H1 (cell line): Measurements from ENCODE around the gene ZPBP2. TPM values are rescaled to one million over a fixed set of nuclear protein-coding genes. Genes with fewer than 3 reads are reported as not detected.
A peak's percentile ranks its signal among the peaks of the same experiment; 100 is the strongest.

Source experiments
- CTCF ChIA-PET: fragments of 300-600 bp; sonication (Branson Sonifier 250); formaldehyde crosslinking; loops from one replicate; lab custom pipeline; 2021; ENCODE audit not compliant: partially characterized antibody; lab: Charles Lee
- POLR2A ChIA-PET: fragments of 300-600 bp; sonication (Branson Sonifier 250); formaldehyde crosslinking; loops from one replicate; lab custom pipeline; 2021; ENCODE audit warnings: inconsistent platforms; ENCODE audit not compliant: partially characterized antibody; lab: Charles Lee
- DNase-seq, 2 experiments: peaks; one replicate each; pipeline versions ENCODE4 v3.0.0 to v3.0.0-alpha.2; 2010 to 2022; ENCODE audit warnings: low spot score in 2 of 2, low read depth in 1 of 2, mixed read lengths in 1 of 2
- FAIRE-seq: peaks from 2 replicates; lab custom pipeline; 2011; peaks lifted over from hg19 to GRCh38; lab: Jason Lieb, UNC
- H2AFZ ChIP-seq: 2 replicates; pipeline ENCODE4 v1.8.1; 2012; ENCODE audit warnings: low read length, inconsistent platforms
- H2AK5ac ChIP-seq: 2 replicates; pipeline ENCODE4 v1.6.1; 2013; ENCODE audit warnings: low read depth, low read length
- H2BK120ac ChIP-seq: replicated peaks from 2 replicates; pipeline ENCODE3; 2013; ENCODE audit warnings: low read depth, low read length, inconsistent platforms
- H2BK12ac ChIP-seq: 2 replicates; pipeline ENCODE4 v1.6.1; 2013; ENCODE audit warnings: low read depth, low read length
- H2BK15ac ChIP-seq: 2 replicates; pipeline ENCODE4 v1.6.1; 2013; ENCODE audit warnings: low read length
- H2BK20ac ChIP-seq: 2 replicates; pipeline ENCODE4 v1.6.1; 2013; ENCODE audit warnings: low read length
- H2BK5ac ChIP-seq: 2 replicates; pipeline ENCODE4 v1.6.1; 2013; ENCODE audit warnings: low read depth, low read length
- H3K14ac ChIP-seq: 2 replicates; pipeline ENCODE4 v1.6.1; 2013; ENCODE audit warnings: inconsistent platforms; ENCODE audit not compliant: insufficient read length
- H3K18ac ChIP-seq: 2 replicates; pipeline ENCODE4 v1.6.1; 2013; ENCODE audit warnings: low read length; ENCODE audit errors: extremely low read depth
- H3K23ac ChIP-seq: 2 replicates; pipeline ENCODE4 v1.6.1; 2013; ENCODE audit warnings: inconsistent platforms; ENCODE audit not compliant: insufficient read length
- H3K23me2 ChIP-seq: 2 replicates; pipeline ENCODE4 v1.6.1; 2013; ENCODE audit warnings: low read depth, low read length
- H3K27ac ChIP-seq: 2 replicates; pipeline ENCODE4 v1.6.1; 2011; ENCODE audit warnings: low read depth, low read length, inconsistent platforms
- H3K27me3 ChIP-seq, 4 experiments: replicated peaks in 1 of 4; 1 replicate in 1 of 4; 2 replicates in 3 of 4; pipeline versions ENCODE4 v1.6.1 to v1.8.1; 2011 to 2013; ENCODE audit warnings: low read length in 3 of 4, mild to moderate bottlenecking in 3 of 4, inconsistent platforms in 2 of 4, mixed read lengths in 2 of 4, moderate library complexity in 1 of 4; ENCODE audit not compliant: control insufficient read depth in 3 of 4, insufficient read depth in 3 of 4; ENCODE audit errors: extremely low read depth in 1 of 4
- H3K36me3 ChIP-seq, 4 experiments: 2 replicates each; pipeline versions ENCODE4 v1.6.1 to v1.8.1; 2011 to 2013; ENCODE audit warnings: mild to moderate bottlenecking in 4 of 4, low read length in 3 of 4, moderate library complexity in 2 of 4, control low read depth in 1 of 4, inconsistent platforms in 1 of 4; ENCODE audit not compliant: insufficient read depth in 4 of 4, control insufficient read depth in 2 of 4
- H3K4ac ChIP-seq: replicated peaks from 2 replicates; pipeline ENCODE3; 2013; ENCODE audit warnings: low read length, low read depth, mixed read lengths, inconsistent platforms; ENCODE audit not compliant: insufficient read length
- H3K4me1 ChIP-seq, 4 experiments: replicated peaks in 1 of 4; 1 replicate in 1 of 4; 2 replicates in 3 of 4; pipeline versions ENCODE4 v1.6.1 to v1.8.1; 2011 to 2013; ENCODE audit warnings: low read length in 3 of 4, inconsistent platforms in 2 of 4, mixed read lengths in 1 of 4; ENCODE audit not compliant: insufficient read depth in 4 of 4, control insufficient read depth in 3 of 4
- H3K4me2 ChIP-seq, 2 experiments: 2 replicates each; pipeline versions ENCODE4 v1.6.1 to v1.8.1; 2011 to 2013; ENCODE audit warnings: low read depth in 2 of 2, low read length in 2 of 2, control low read depth in 1 of 2, inconsistent platforms in 1 of 2, mild to moderate bottlenecking in 1 of 2; ENCODE audit not compliant: insufficient read depth in 1 of 2
- H3K4me3 ChIP-seq, 4 experiments: fragments of 200-600, 300-600 bp in 1 of 4; sonication (generic), shearing (Covaris generic), sonication (Bioruptor Twin) in 1 of 4; 2 replicates each; pipeline versions ENCODE4 v1.5.1 to v1.8.1; 2011 to 2016; ENCODE audit warnings: low read length in 4 of 4, low read depth in 3 of 4, control low read depth in 2 of 4, inconsistent platforms in 2 of 4, mild to moderate bottlenecking in 2 of 4, mixed read lengths in 1 of 4, moderate library complexity in 1 of 4; ENCODE audit not compliant: insufficient read depth in 2 of 4; ENCODE audit errors: extremely low read depth in 1 of 4
- H3K56ac ChIP-seq: replicated peaks from 2 replicates; pipeline ENCODE3; 2013; ENCODE audit warnings: low read depth, mild to moderate bottlenecking, mixed read lengths, low read length, inconsistent platforms; ENCODE audit not compliant: insufficient read length
- H3K79me1 ChIP-seq: 2 replicates; pipeline ENCODE4 v1.6.1; 2013; ENCODE audit warnings: low read depth, low read length, control low read depth
- H3K79me2 ChIP-seq, 2 experiments: 2 replicates each; pipeline versions ENCODE4 v1.6.1 to v1.8.1; 2012 to 2013; ENCODE audit warnings: low read length in 2 of 2, mild to moderate bottlenecking in 2 of 2, inconsistent platforms in 1 of 2; ENCODE audit not compliant: insufficient read depth in 2 of 2, control insufficient read depth in 1 of 2
- H3K9ac ChIP-seq, 4 experiments: replicated peaks in 1 of 4; 1 replicate in 1 of 4; 2 replicates in 3 of 4; pipeline versions ENCODE4 v1.6.1 to v1.8.1; 2011 to 2013; ENCODE audit warnings: low read depth in 3 of 4, low read length in 3 of 4, control low read depth in 2 of 4, mild to moderate bottlenecking in 2 of 4, moderate library complexity in 2 of 4, inconsistent platforms in 1 of 4; ENCODE audit errors: extremely low read depth in 1 of 4
- H3K9me3 ChIP-seq, 2 experiments: 2 replicates each; pipeline versions ENCODE4 v1.6.1 to v1.8.1; 2012 to 2013; ENCODE audit warnings: mild to moderate bottlenecking in 2 of 2, moderate library complexity in 2 of 2, control low read depth in 1 of 2, inconsistent platforms in 1 of 2, low read depth in 1 of 2, low read length in 1 of 2, mixed read lengths in 1 of 2; ENCODE audit not compliant: insufficient read depth in 2 of 2
- H4K20me1 ChIP-seq, 2 experiments: replicated peaks in 1 of 2; 2 replicates each; pipeline versions ENCODE3 to v1.8.1; 2011 to 2013; ENCODE audit warnings: inconsistent platforms in 2 of 2, low read length in 2 of 2, mild to moderate bottlenecking in 1 of 2; ENCODE audit not compliant: insufficient read depth in 2 of 2, control insufficient read depth in 1 of 2
- H4K5ac ChIP-seq: 2 replicates; pipeline ENCODE4 v1.6.1; 2013; ENCODE audit warnings: low read length, low read depth, mixed read lengths, inconsistent platforms; ENCODE audit not compliant: insufficient read length
- H4K8ac ChIP-seq: 2 replicates; pipeline ENCODE4 v1.8.0; 2013; ENCODE audit warnings: mild to moderate bottlenecking, moderate library complexity, low read length, inconsistent platforms; ENCODE audit not compliant: insufficient read depth; ENCODE audit errors: extremely low read depth
- H4K91ac ChIP-seq: replicated peaks from 2 replicates; pipeline ENCODE3; 2013; ENCODE audit warnings: low read length, mixed read lengths, inconsistent platforms; ENCODE audit not compliant: insufficient read length
- CTBP2 ChIP-seq: IDR thresholded peaks from 2 replicates; pipeline ENCODE4 v1.7.0; 2011; ENCODE audit warnings: borderline replicate concordance, mild to moderate bottlenecking, moderate library complexity, mixed read lengths, low read length; ENCODE audit not compliant: insufficient read depth, insufficient read length
- E2F6 ChIP-seq: IDR thresholded peaks from 2 replicates; pipeline ENCODE4 v1.6.1; 2012; ENCODE audit warnings: inconsistent platforms
- EZH2 ChIP-seq: fragments of 200-600 bp; sonication (generic); IDR thresholded peaks from 2 replicates; pipeline ENCODE4 v1.7.1; 2012; ENCODE audit warnings: low read depth, mild to moderate bottlenecking, moderate library complexity, low read length, inconsistent platforms; ENCODE audit not compliant: severe bottlenecking
- RNF2 ChIP-seq: fragments of 200-900, 300-1000 bp; sonication (generic); IDR thresholded peaks from 2 replicates; pipeline ENCODE4 v1.7.1; 2016; ENCODE audit warnings: borderline replicate concordance, low read depth, mild to moderate bottlenecking, antibody characterized with exemption, low read length; ENCODE audit not compliant: poor library complexity, severe bottlenecking; ENCODE audit errors: missing control alignments
- WGBS, 2 experiments: shearing (Covaris generic) in 1 of 2; methylation state at CpG; one replicate each; pipeline versions ENCODE4 v1.1.6 to v1.1.7; 2013 to 2015; ENCODE audit warnings: low lambda C conversion rate in 2 of 2, mixed read lengths in 2 of 2, inconsistent platforms in 1 of 2, low coverage in 1 of 2, missing lambda C conversion rate in 1 of 2; ENCODE audit not compliant: insufficient replicate concordance in 2 of 2, insufficient coverage in 1 of 2, insufficient read length in 1 of 2; ENCODE audit errors: extremely low coverage in 1 of 2, missing lambda C conversion rate in 1 of 2; 5-methylcytosine and 5-hydroxymethylcytosine counted together
- long read RNA-seq, 2 experiments: library from RNA in 1 of 2; library from capped mRNA in 1 of 2; stranded (forward); transcript quantifications; one replicate each; pipeline ENCODE4 v2.0.0, GENCODE V29; 2021; ENCODE audit warnings: inconsistent platforms in 1 of 2
- polyA minus RNA-seq, 3 experiments: library from RNA; depleted of rRNA, polyadenylated mRNA; stranded (reverse); fragments of >200 nt; gene quantifications; 1 replicate in 2 of 3; 2 replicates in 1 of 3; pipeline ENCODE4 v1.2.3, GENCODE V29; 2011
- polyA plus RNA-seq, 7 experiments: library from polyadenylated mRNA; depleted of rRNA in 3 of 7; stranded (reverse) in 5 of 7; unstranded in 2 of 7; fragments of >200 nt in 5 of 7; fragments of 200-250 nt in 2 of 7; gene quantifications; 1 replicate in 5 of 7; 2 replicates in 1 of 7; 4 replicates in 1 of 7; pipeline versions ENCODE4 v1.2.1 to v1.2.3, GENCODE V29; 2011 to 2013; ENCODE audit warnings: missing spikeins in 2 of 7, mixed read lengths in 2 of 7
- total RNA-seq: library from RNA; stranded (reverse); fragmentation: NEBNext Ultra II Directional; extraction: Animal tissue kit (Norgen Biotek cat#: 25700); gene quantifications from 2 replicates; pipeline ENCODE4 v1.2.1, GENCODE V29; 2021
- TF ChIP-seq, protein P1 (sequence below): IDR thresholded peaks from 2 replicates; pipeline ENCODE4 v1.6.1; 2012; ENCODE audit warnings: inconsistent platforms

ZPBP2 gene, protein sequence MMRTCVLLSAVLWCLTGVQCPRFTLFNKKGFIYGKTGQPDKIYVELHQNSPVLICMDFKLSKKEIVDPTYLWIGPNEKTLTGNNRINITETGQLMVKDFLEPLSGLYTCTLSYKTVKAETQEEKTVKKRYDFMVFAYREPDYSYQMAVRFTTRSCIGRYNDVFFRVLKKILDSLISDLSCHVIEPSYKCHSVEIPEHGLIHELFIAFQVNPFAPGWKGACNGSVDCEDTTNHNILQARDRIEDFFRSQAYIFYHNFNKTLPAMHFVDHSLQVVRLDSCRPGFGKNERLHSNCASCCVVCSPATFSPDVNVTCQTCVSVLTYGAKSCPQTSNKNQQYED
- total RNA-seq, result not detected in 2 replicates
- polyA plus RNA-seq (2011; rRNA removed), result not detected in 2 replicates
- polyA plus RNA-seq (2011; cell fraction: cytosol; rRNA removed), result not detected
- not detected for polyA plus RNA-seq (2011; cell fraction: nucleus; rRNA removed)
- polyA plus RNA-seq (2012, experiment 1 of 2), result not detected in 4 replicates
- not detected for polyA plus RNA-seq (2012, experiment 2 of 2)
- not detected for polyA plus RNA-seq (2013, experiment 1 of 2)
- not detected for polyA plus RNA-seq (2013, experiment 2 of 2)
- not detected in 2 replicates for polyA minus RNA-seq (2011; rRNA and poly(A)+ RNA removed)
- polyA minus RNA-seq (2011; cell fraction: cytosol; rRNA and poly(A)+ RNA removed), result not detected
- not detected for polyA minus RNA-seq (2011; cell fraction: nucleus; rRNA and poly(A)+ RNA removed)
- long read RNA-seq, experiment 1, result 0 reads
- long read RNA-seq, experiment 2, result 0 reads

GRCh38 chr17:39867880-39868553 lies at the start of gene ZPBP2:
Gene ZPBP2 (plus strand): TSS chr17:39868202. CDS start chr17:39868355, 153 bp downstream.
- Histone ChIP-seq H3K9ac (no peak within 1 kb of the TSS; a peak in 2 of 7 replicates), H3K18ac (no peak within 1 kb of the TSS), H2BK15ac (no peak within 1 kb of the TSS), H3K4ac (no peak within 1 kb of the TSS), H2BK20ac (no peak within 1 kb of the TSS), H4K8ac (no peak within 1 kb of the TSS; the same call in 1 of the 2 replicates), H3K4me2 (no peak within 1 kb of the TSS), H3K9me3 (no peaks in the 10 kb centered on the region), H3K79me1 (no peaks in the 10 kb centered on the region), H4K91ac (no peak within 1 kb of the TSS), H4K20me1 (no peaks in the 10 kb centered on the region), H3K27me3 (peaks cover 9 to 29% (median 26%) of the 10 kb centered on the region in 4 experiments), H2BK12ac (no peak within 1 kb of the TSS), H2BK120ac (no peak within 1 kb of the TSS), H2AK5ac (no peak within 1 kb of the TSS), H3K4me3 (no peak within 1 kb of the TSS), H3K23ac (no peak within 1 kb of the TSS), H3K56ac (no peak within 1 kb of the TSS), H3K79me2 (no peaks in the 10 kb centered on the region), H2AFZ (no peak within 1 kb of the TSS), H4K5ac (no peak within 1 kb of the TSS), H3K23me2 (no peaks in the 10 kb centered on the region), H3K27ac (no peak within 1 kb of the TSS), H2BK5ac (no peak within 1 kb of the TSS; the same call in 1 of the 2 replicates), H3K36me3 (no peaks in the 10 kb centered on the region), H3K14ac (no peak within 1 kb of the TSS), H3K4me1 (peaks cover 0 to 3% (median 0%) of the 10 kb centered on the region in 4 experiments; a peak in 2 of 7 replicates)
- TF ChIP-seq RNF2 (no peak), CTBP2 (no peak), EZH2 (no peak), E2F6 (peak; percentile 77)
- TF ChIP-seq, protein P1, sequence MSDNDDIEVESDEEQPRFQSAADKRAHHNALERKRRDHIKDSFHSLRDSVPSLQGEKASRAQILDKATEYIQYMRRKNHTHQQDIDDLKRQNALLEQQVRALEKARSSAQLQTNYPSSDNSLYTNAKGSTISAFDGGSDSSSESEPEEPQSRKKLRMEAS, result peak; percentile 56
- DNase-seq, result no peak
- ChIA-PET POLR2A (interaction anchor here (0.6 kb wide), 1 partner anchor 128 kb away, joined by 5 read pairs; no protein-coding TSS in a partner anchor), CTCF (no interaction called here)
- no peak for FAIRE-seq
- 92% methylated on average over 64 of the region's 67 CpGs; no CpG with 5 or more reads in 1 of the 2 experiments for WGBS, 2 experiments
